Nephron progenitor cell (in vitro differentiated cells): Measurements from ENCODE around the gene CFHR5.

ENCODE experiments used
- DNase-seq: peaks from one replicate; pipeline ENCODE4 v3.0.0; 2021
- H3K27ac Mint-ChIP-seq: 2 replicates; pipeline ENCODE4 v1.8.0; 2021; ENCODE audit warnings: mild to moderate bottlenecking, moderate library complexity, mixed read lengths
- H3K27me3 Mint-ChIP-seq: 2 replicates; pipeline ENCODE4 v1.8.0; 2021; ENCODE audit warnings: mild to moderate bottlenecking, low read depth, mixed read lengths; ENCODE audit not compliant: poor library complexity
- H3K36me3 Mint-ChIP-seq: 2 replicates; pipeline ENCODE4 v1.8.0; 2021; ENCODE audit warnings: low read depth, mixed read lengths
- H3K4me1 Mint-ChIP-seq: 2 replicates; pipeline ENCODE4 v1.8.0; 2021; ENCODE audit warnings: mixed read lengths
- H3K4me3 Mint-ChIP-seq: 2 replicates; pipeline ENCODE4 v1.8.0; 2021; ENCODE audit warnings: mild to moderate bottlenecking, moderate library complexity, mixed read lengths
- H3K9me3 Mint-ChIP-seq: 2 replicates; pipeline ENCODE4 v1.8.0; 2021; ENCODE audit warnings: mild to moderate bottlenecking, moderate library complexity, mixed read lengths
- TF ChIP-seq, protein P1 (sequence below): fragments of 200-600 bp; sonication (generic); IDR thresholded peaks from 2 replicates; pipeline ENCODE4 v1.5.0; 2021; ENCODE audit warnings: antibody characterized with exemption

The CFHR5 gene

DNA sequence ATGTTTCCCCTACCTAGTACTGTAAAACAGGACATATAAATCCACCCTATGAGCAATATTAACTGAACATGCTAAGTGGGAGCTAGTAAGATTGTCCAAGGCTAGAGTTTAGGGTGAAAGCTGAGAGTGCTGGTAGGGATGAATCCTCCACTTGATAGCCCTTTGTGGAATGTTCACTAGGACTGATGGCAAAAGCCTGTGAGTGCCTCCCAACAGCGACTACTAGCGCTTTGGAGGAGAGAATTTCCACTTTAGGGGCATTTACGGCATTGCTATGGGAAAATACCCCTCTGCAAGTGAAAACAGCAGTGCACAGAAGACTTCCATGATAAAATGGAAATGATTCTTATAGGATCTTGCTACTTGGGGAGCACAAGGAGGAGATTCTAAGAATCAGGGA is 35.9 kb downstream of the CFHR5 start:
- Mint-ChIP-seq H3K4me1 (no peaks in the 10 kb centered on the region), H3K4me3 (no peak overlapping the region), H3K27me3 (no peaks in the 10 kb centered on the region), H3K36me3 (no peaks in the 10 kb centered on the region), H3K27ac (no peak overlapping the region), H3K9me3 (peaks cover 20% of the 10 kb centered on the region)
- TF ChIP-seq, protein P1, sequence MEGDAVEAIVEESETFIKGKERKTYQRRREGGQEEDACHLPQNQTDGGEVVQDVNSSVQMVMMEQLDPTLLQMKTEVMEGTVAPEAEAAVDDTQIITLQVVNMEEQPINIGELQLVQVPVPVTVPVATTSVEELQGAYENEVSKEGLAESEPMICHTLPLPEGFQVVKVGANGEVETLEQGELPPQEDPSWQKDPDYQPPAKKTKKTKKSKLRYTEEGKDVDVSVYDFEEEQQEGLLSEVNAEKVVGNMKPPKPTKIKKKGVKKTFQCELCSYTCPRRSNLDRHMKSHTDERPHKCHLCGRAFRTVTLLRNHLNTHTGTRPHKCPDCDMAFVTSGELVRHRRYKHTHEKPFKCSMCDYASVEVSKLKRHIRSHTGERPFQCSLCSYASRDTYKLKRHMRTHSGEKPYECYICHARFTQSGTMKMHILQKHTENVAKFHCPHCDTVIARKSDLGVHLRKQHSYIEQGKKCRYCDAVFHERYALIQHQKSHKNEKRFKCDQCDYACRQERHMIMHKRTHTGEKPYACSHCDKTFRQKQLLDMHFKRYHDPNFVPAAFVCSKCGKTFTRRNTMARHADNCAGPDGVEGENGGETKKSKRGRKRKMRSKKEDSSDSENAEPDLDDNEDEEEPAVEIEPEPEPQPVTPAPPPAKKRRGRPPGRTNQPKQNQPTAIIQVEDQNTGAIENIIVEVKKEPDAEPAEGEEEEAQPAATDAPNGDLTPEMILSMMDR = no peak
- no peak for DNase-seq

DNA sequence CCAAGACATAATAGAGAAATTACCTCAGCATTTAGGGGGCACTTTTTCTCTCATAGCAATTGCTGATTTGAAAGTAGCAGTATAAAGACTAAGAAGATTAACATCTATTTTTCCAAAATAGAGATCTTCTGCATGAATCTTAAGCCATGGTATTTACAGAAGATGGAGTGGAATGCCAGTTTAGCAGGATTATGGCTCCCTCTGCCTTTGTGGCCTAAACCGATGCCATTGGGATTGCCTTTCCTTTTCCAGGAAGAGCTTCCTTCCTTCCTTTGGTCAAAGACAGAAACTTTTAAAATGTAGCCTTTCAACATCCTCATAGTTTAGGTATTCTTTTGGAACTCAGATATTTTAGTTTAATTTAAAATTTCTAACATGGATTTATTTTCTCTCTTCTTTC is 39.4 kb downstream of the CFHR5 start:
- no peak overlapping the region for H3K27ac Mint-ChIP-seq
- no peaks in the 10 kb centered on the region for H3K4me1 Mint-ChIP-seq
- DNase-seq = no peak
- no peaks in the 10 kb centered on the region for H3K27me3 Mint-ChIP-seq
- H3K4me3 Mint-ChIP-seq = no peak overlapping the region
- TF ChIP-seq, protein P1 = no peak
- H3K9me3 Mint-ChIP-seq = peaks cover 3% of the 10 kb centered on the region
- H3K36me3 Mint-ChIP-seq = no peaks in the 10 kb centered on the region

DNA sequence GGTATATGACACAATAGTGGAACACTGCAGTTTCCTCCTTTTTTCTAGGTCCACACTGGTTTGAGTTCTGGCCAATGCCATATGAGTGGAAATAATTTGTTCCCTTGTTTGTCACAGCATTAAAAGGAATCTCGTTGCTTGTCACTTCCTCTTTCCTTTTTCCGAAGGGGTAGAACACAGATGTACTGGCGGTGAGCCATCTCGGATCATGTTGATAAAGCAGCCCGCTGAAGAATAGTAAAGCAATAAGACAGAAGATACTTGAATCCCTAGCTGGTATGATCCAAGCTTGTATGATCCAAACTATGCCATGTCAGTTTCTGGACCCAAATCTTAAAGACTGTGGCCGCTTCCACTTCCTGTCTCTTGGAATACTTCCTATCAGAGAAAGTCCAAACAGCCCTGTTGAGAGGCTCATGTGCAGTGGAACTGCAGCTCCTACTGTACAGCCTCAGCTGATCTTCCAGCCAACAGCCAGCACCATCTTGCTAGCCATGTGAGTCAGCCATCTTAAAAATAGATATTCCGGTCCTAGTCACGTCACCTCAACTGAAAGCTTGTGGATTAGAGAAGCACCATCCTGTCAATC is 40.3 kb downstream of the CFHR5 start:
- Mint-ChIP-seq H3K36me3 (no peaks in the 10 kb centered on the region), H3K27ac (no peak overlapping the region), H3K4me3 (no peak overlapping the region), H3K4me1 (no peaks in the 10 kb centered on the region), H3K9me3 (no peaks in the 10 kb centered on the region), H3K27me3 (no peaks in the 10 kb centered on the region)
- TF ChIP-seq, protein P1 = no peak
- DNase-seq = no peak

DNA sequence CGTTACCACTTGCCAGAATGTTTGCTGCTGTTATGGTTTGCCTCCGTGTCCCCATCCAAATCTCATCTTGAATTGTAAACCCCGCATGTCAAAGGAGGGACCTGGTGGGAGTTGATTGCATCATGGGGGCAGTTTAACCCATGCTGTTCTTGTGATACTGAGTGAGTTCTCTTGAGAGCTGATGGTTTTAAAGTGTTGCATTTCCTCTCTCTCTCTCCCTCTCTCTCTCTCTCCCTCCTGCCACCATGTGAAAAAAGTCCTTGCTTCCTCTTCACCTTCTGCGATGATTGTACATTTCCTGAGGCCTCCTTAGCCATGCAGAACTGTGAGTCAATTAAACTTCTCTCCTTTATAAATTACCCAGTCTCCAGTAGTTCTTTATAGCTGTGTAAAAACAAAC is 44.4 kb downstream of the CFHR5 start:
- DNase-seq = no peak
- H3K27ac Mint-ChIP-seq = no peak overlapping the region
- no peaks in the 10 kb centered on the region for H3K9me3 Mint-ChIP-seq
- no peaks in the 10 kb centered on the region for H3K36me3 Mint-ChIP-seq
- TF ChIP-seq, protein P1 = no peak
- H3K4me3 Mint-ChIP-seq = no peak overlapping the region
- no peaks in the 10 kb centered on the region for H3K27me3 Mint-ChIP-seq
- H3K4me1 Mint-ChIP-seq = no peaks in the 10 kb centered on the region

DNA sequence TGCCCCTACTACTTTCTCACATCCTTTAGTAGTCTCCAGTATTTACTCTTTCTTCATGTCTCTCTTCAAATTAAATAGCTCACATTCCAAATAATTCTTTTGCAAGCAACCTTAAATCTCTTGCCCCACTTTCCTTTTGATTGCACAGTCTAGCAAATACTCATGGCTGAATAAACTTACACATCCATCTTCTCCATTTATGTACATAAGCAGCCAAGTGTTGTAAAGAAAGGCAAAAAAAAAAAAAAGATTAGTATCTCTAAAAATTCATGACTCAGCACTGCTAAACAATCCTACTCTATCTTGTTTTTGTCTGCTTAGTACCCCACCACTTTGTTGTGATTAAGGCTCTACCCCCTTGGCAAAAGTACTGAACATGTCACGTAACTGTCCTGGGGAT is 47.1 kb downstream of the CFHR5 start:
- no peak overlapping the region for H3K4me3 Mint-ChIP-seq
- no peak overlapping the region for H3K27ac Mint-ChIP-seq
- H3K36me3 Mint-ChIP-seq = no peaks in the 10 kb centered on the region

DNA sequence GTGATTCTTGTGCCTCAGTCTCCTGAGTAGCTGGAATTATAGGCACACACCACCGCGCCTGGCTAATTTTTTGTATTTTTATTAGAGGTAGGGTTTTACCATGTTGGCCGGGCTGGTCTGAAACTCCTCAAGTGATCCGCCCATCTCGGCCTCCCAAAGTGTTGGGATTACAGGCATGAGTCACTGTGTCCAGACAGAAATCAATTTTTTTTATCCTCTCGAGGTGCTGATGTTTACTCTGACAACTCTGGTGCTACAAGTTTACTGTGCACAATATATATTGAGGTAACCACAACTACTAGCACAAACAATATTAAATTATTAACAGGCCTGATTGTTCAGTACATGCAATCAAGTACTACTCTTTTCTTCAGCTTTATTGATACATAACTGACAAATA is 50.0 kb downstream of the CFHR5 start:
- Mint-ChIP-seq H3K27me3 (no peaks in the 10 kb centered on the region), H3K27ac (no peak overlapping the region), H3K4me3 (no peak overlapping the region), H3K9me3 (no peaks in the 10 kb centered on the region), H3K36me3 (no peaks in the 10 kb centered on the region), H3K4me1 (no peaks in the 10 kb centered on the region)
- TF ChIP-seq, protein P1 = no peak
- DNase-seq = no peak

More for the DNA sequence above, 47.1 kb downstream of the CFHR5 start:
- Mint-ChIP-seq H3K4me1 (no peaks in the 10 kb centered on the region), H3K27me3 (no peaks in the 10 kb centered on the region), H3K9me3 (no peaks in the 10 kb centered on the region)
- TF ChIP-seq, protein P1 = no peak
- DNase-seq = no peak
